PC-3 (cell line): ENCODE results near the gene TM9SF3. TPM values are rescaled to one million over a fixed set of nuclear protein-coding genes. Genes with fewer than 3 reads are reported as not detected.
A peak's percentile ranks its signal among the peaks of the same experiment; 100 is the strongest.
"Not testable (repeated sequence)": the region's sequence is repeated elsewhere in the genome, so short reads cannot be mapped to it uniquely, and the experiment has no call there.

Experiments
- ATAC-seq: fragments of 200-7000 bp; cut with Tn5 transposase; 2 replicates; pipeline ENCODE4 v1.9.1; 2020; ENCODE audit warnings: mild to moderate bottlenecking, moderate library complexity
- BruUV-seq: library from RNA; stranded (reverse); fragments of 400-500 nt; replicated peaks from 2 replicates; lab custom pipeline; 2021; lab: Mats Ljungman, UMichigan
- CTCF ChIA-PET: fragments of 300-600 bp; sonication (Branson Sonifier 250); formaldehyde crosslinking; loops from one replicate; lab custom pipeline; 2022; ENCODE audit warnings: antibody characterized with exemption; lab: Charles Lee
- POLR2A ChIA-PET: fragments of 300-600 bp; sonication (Branson Sonifier 250); formaldehyde crosslinking; loops from one replicate; lab custom pipeline; 2022; ENCODE audit warnings: antibody characterized with exemption; ENCODE audit not compliant: unreplicated experiment; lab: Charles Lee
- DNase-seq: peaks from one replicate; pipeline ENCODE4 v3.0.0-alpha.2; 2015
- H2AFZ ChIP-seq: fragments of 300-600 bp; sonication (generic); 2 replicates; pipeline ENCODE4 v1.6.0; 2016; ENCODE audit warnings: antibody characterized with exemption, low read length
- H3F3A ChIP-seq: fragments of 300-600 bp; sonication (generic); one replicate; pipeline ENCODE4 v1.6.0; 2017; ENCODE audit warnings: antibody characterized with exemption, low read length, control low read depth, mild to moderate bottlenecking; ENCODE audit not compliant: unreplicated experiment
- H3K27ac ChIP-seq: fragments of 300-600 bp; sonication (generic); 2 replicates; pipeline ENCODE4 v1.5.1; 2016; ENCODE audit warnings: mild to moderate bottlenecking, low read length
- H3K27me3 ChIP-seq: fragments of 300-600 bp; sonication (generic); 2 replicates; pipeline ENCODE4 v1.6.1; 2016; ENCODE audit warnings: low read length, mixed read lengths
- H3K36me3 ChIP-seq: fragments of 300-600 bp; sonication (generic); 2 replicates; pipeline ENCODE4 v1.6.1; 2016; ENCODE audit warnings: low read depth, mixed run types, low read length, mixed read lengths
- H3K4me1 ChIP-seq: fragments of 300-600 bp; sonication (generic); 2 replicates; pipeline ENCODE4 v1.5.1; 2016; ENCODE audit warnings: low read length; ENCODE audit not compliant: insufficient read depth
- H3K4me2 ChIP-seq: fragments of 300-600 bp; sonication (generic); 2 replicates; pipeline ENCODE4 v1.6.0; 2016; ENCODE audit warnings: low read length
- H3K4me3 ChIP-seq: fragments of 300-600 bp; sonication (generic); 2 replicates; pipeline ENCODE4 v1.5.1; 2016; ENCODE audit warnings: mild to moderate bottlenecking, low read length, mixed read lengths
- H3K79me2 ChIP-seq: fragments of 300-600 bp; sonication (generic); 2 replicates; pipeline ENCODE4 v1.6.1; 2017; ENCODE audit warnings: low read length, mixed read lengths
- H3K9ac ChIP-seq: fragments of 300-600 bp; sonication (generic); 2 replicates; pipeline ENCODE4 v1.6.0; 2016; ENCODE audit warnings: mild to moderate bottlenecking, low read length
- H3K9me2 ChIP-seq: fragments of 300-600 bp; sonication (generic); replicated peaks from 2 replicates; pipeline ENCODE4 v1.6.1; 2016; ENCODE audit warnings: mixed run types, low read length, mixed read lengths
- H3K9me3 ChIP-seq: fragments of 300-600 bp; sonication (generic); 2 replicates; pipeline ENCODE4 v1.6.1; 2016; ENCODE audit warnings: low read length, mixed read lengths
- H4K20me1 ChIP-seq: fragments of 300-600 bp; sonication (generic); 2 replicates; pipeline ENCODE4 v1.6.1; 2016; ENCODE audit warnings: low read length, mixed read lengths
- EZH2 ChIP-seq: fragments of 300-600 bp; sonication (generic); IDR thresholded peaks from one replicate; pipeline ENCODE4 v1.6.1; 2017; ENCODE audit warnings: antibody characterized with exemption, mild to moderate bottlenecking, low read length; ENCODE audit not compliant: unreplicated experiment
- EZH2phosphoT487 ChIP-seq: fragments of 300-600 bp; sonication (generic); IDR thresholded peaks from 2 replicates; pipeline ENCODE4 v1.6.1; 2018; ENCODE audit warnings: mild to moderate bottlenecking, antibody characterized with exemption, low read length, borderline replicate concordance
- intact Hi-C: fragments of 100-400 bp; cut with micrococcal nuclease; formaldehyde crosslinking; loops from 2 replicates; pipeline ENCODE4 v1.9.0; 2023
- total RNA-seq: library from RNA; depleted of rRNA; stranded (reverse); fragments of >200 nt; gene quantifications from 2 replicates; pipeline ENCODE4 v1.2.3, GENCODE V29; 2014
- TF ChIP-seq, protein P1 (sequence below): fragments of 300-600 bp; sonication (generic); conservative IDR thresholded peaks from 2 replicates; pipeline ENCODE4 v1.5.1; 2017; ENCODE audit warnings: antibody characterized with exemption, low read depth, mild to moderate bottlenecking, low read length

The TM9SF3 gene
- total RNA-seq, 1 experiment from 2014 or later = 39.2 TPM

DNA sequence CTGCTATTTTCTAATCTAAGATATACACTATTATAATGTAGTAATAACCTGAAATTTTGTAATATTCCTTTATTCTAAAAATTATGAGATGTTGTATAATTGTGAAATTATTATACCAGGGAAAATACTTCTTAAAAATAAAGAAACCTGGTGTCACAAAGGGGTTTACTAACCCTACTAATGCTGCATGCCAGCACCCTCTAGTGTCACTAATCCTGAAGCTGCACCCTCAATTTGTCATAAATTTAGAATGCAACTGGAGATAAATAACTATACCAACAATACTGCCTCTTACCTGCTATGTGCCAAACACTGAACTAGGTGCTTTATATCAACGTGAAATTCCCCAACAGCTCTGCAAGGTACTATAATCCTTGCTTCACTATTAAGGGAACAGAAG is 30.8 kb downstream of the TM9SF3 start:
- Histone ChIP-seq H3K4me3 (no peak overlapping the region), H4K20me1 (peaks cover 6% of the 10 kb centered on the region; the same call in 1 of the 2 replicates), H3K36me3 (peaks cover 11% of the 10 kb centered on the region; the same call in 1 of the 2 replicates), H2AFZ (no peak overlapping the region), H3K4me1 (peaks cover 4% of the 10 kb centered on the region; the same call in 1 of the 2 replicates), H3K9me3 (no peaks in the 10 kb centered on the region), H3K9ac (no peak overlapping the region), H3K79me2 (no peaks in the 10 kb centered on the region), H3K27me3 (no peaks in the 10 kb centered on the region), H3K27ac (no peak overlapping the region), H3K9me2 (no peaks in the 10 kb centered on the region), H3K4me2 (no peak overlapping the region), H3F3A (no peaks in the 10 kb centered on the region)
- TF ChIP-seq EZH2 = no peak
- no peak for TF ChIP-seq EZH2phosphoT487
- TF ChIP-seq, protein P1, sequence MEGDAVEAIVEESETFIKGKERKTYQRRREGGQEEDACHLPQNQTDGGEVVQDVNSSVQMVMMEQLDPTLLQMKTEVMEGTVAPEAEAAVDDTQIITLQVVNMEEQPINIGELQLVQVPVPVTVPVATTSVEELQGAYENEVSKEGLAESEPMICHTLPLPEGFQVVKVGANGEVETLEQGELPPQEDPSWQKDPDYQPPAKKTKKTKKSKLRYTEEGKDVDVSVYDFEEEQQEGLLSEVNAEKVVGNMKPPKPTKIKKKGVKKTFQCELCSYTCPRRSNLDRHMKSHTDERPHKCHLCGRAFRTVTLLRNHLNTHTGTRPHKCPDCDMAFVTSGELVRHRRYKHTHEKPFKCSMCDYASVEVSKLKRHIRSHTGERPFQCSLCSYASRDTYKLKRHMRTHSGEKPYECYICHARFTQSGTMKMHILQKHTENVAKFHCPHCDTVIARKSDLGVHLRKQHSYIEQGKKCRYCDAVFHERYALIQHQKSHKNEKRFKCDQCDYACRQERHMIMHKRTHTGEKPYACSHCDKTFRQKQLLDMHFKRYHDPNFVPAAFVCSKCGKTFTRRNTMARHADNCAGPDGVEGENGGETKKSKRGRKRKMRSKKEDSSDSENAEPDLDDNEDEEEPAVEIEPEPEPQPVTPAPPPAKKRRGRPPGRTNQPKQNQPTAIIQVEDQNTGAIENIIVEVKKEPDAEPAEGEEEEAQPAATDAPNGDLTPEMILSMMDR = peak; percentile 57
- no TSS peak for BruUV-seq
- POLR2A ChIA-PET = interaction anchor here (0.6 kb wide), 1 partner anchor 132 kb away, joined by 3 read pairs; no protein-coding TSS in a partner anchor
- CTCF ChIA-PET = no interaction called here
- DNase-seq (peak; percentile 28), ATAC-seq (no peak)
- intact Hi-C loops = no loop called here

DNA sequence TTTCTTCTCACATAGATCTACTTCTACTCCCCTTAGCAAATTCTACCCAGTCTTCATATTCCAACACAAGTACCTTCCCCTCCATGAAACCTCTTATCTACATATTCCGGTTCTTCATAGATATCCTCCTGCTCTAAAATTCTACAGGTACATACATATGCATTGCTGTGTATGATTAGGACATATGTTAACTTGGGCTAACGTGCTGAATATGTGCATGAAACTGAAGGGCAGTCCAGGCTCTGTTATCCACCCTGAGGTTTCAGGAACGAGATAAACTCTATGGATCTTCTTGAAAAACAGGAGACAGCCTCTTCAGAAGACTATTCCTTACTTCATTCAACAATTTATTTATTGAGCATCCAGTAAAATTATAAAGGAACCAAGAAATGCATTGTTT is 31.5 kb downstream of the TM9SF3 start:
- TF ChIP-seq EZH2 = no peak
- TF ChIP-seq, protein P1 = no peak
- no peak for TF ChIP-seq EZH2phosphoT487
- BruUV-seq = no TSS peak
- Histone ChIP-seq H3K4me2 (no peak overlapping the region), H3F3A (no peaks in the 10 kb centered on the region), H3K4me3 (no peak overlapping the region), H3K27ac (no peak overlapping the region), H3K9me3 (no peaks in the 10 kb centered on the region), H3K36me3 (peaks cover 11% of the 10 kb centered on the region; the same call in 1 of the 2 replicates), H2AFZ (no peak overlapping the region), H3K9ac (no peak overlapping the region), H3K4me1 (no peaks in the 10 kb centered on the region), H4K20me1 (peaks cover 6% of the 10 kb centered on the region; the same call in 1 of the 2 replicates), H3K79me2 (no peaks in the 10 kb centered on the region), H3K27me3 (no peaks in the 10 kb centered on the region), H3K9me2 (no peaks in the 10 kb centered on the region)
- CTCF ChIA-PET = no interaction called here
- DNase-seq = no peak
- POLR2A ChIA-PET = no interaction called here
- no peak for ATAC-seq
- intact Hi-C loops = no loop called here

DNA sequence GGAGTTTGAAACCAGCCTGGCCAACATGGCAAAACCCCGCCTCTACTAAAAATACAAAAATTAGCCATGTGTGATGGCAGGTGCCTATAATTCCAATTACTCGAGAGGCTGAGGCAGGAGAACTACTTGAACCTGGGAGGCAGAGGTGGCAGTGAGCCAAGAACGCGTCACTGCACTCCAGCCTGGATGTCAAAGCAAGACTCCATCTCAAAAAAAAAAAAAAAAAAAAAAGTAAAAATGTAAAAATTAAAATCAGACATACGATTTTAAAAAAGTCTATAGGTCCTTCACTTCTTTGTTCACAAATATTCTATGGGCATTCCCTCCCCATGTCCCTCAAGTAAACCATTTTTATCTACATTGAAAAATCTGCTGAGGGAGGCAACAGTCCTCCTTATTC is 38.2 kb downstream of the TM9SF3 start:
- no peaks in the 10 kb centered on the region for H3K4me1 ChIP-seq
- intact Hi-C loops = no loop called here

DNA sequence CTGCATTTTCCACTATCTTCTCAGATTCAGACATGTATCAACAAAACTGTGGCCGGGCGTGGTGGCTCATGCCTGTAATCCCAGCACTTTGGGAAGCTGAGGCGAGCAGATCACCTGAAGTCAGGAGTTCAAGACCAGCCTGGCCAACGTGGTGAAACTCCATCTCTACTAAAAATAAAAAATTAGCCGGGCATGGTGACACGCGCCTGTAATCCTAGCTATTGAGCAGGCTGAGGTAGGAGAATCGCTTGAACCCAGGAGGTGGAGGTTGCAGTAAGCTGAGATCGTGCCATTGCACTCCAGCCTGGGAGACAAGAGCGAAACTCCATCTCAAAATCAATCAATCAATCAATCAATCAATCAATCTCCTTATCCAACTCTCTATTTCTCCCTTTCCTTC is 41.3 kb downstream of the TM9SF3 start:
- H3K4me1 ChIP-seq, H3K9me3 ChIP-seq, H3F3A ChIP-seq, H3K4me2 ChIP-seq, H3K4me3 ChIP-seq, POLR2A ChIA-PET, H3K9ac ChIP-seq, intact Hi-C loops, H2AFZ ChIP-seq, DNase-seq, CTCF ChIA-PET, H3K27me3 ChIP-seq, ATAC-seq, H3K79me2 ChIP-seq, H3K9me2 ChIP-seq, BruUV-seq, H4K20me1 ChIP-seq, H3K27ac ChIP-seq: not testable (repeated sequence)
- peaks cover 13% of the 10 kb centered on the region for H3K36me3 ChIP-seq

More for the DNA sequence above, 38.2 kb downstream of the TM9SF3 start:
- no peaks in the 10 kb centered on the region for H3F3A ChIP-seq
- no peak overlapping the region for H3K4me2 ChIP-seq
- peaks cover 13% of the 10 kb centered on the region for H3K36me3 ChIP-seq
- H3K9me2 ChIP-seq = no peaks in the 10 kb centered on the region
- DNase-seq (no peak), ATAC-seq (no peak)
- H3K79me2 ChIP-seq = no peaks in the 10 kb centered on the region
- H2AFZ ChIP-seq = no peak overlapping the region
- TF ChIP-seq EZH2phosphoT487 (no peak), EZH2 (no peak)
- TF ChIP-seq, protein P1 = no peak
- BruUV-seq = no TSS peak
- POLR2A ChIA-PET = no interaction called here
- H3K27ac ChIP-seq = no peak overlapping the region
- no peaks in the 10 kb centered on the region for H3K27me3 ChIP-seq
- no peak overlapping the region for H3K4me3 ChIP-seq
- no peaks in the 10 kb centered on the region for H4K20me1 ChIP-seq
- no peaks in the 10 kb centered on the region for H3K9me3 ChIP-seq
- CTCF ChIA-PET = no interaction called here
- no peak overlapping the region for H3K9ac ChIP-seq
